Left renal pelvis (tissue), 4 donors: ENCODE data around the gene PDGFRB. TPM values are rescaled to one million over a fixed set of nuclear protein-coding genes. Genes with fewer than 3 reads are reported as not detected.
"Not testable (repeated sequence)": the region's sequence is repeated elsewhere in the genome, so short reads cannot be mapped to it uniquely, and the experiment has no call there.

Experiments used
- DNase-seq, 4 donors: peaks; one replicate each; pipeline ENCODE4 v3.0.0-alpha.2; 2013; ENCODE audit warnings: low read depth in 4 of 4, low spot score in 3 of 4
- polyA plus RNA-seq, 4 donors: library from polyadenylated mRNA; unstranded; fragments of 120-200 nt; gene quantifications; one replicate each; pipeline ENCODE4 v1.2.1, GENCODE V29; 2013; ENCODE audit not compliant: insufficient read length in 4 of 4

PDGFRB gene
- polyA plus RNA-seq, 4 donors = 133 to 196 (median 138) TPM

DNA sequence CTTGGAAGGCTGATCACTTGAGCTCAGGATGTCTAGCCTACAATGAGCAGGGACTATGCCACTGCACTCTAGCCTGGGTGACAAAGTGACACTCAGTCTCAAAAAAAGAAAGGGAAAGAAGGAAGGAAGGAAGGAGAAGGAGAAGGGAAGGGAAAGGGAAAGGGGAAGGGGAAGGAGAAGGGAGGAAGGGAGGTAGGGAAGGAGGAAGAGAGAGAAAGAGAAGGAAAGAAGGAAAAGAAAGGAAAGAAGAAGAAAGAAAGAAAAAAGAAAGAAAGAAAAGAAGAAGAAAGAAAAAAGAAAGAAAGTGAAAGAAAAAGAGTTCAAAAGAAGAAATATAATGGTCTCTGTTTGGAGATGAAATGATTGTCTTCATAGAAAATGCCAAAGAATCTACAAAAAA is 58.5 kb downstream of the PDGFRB start:
- DNase-seq = no peak

DNA sequence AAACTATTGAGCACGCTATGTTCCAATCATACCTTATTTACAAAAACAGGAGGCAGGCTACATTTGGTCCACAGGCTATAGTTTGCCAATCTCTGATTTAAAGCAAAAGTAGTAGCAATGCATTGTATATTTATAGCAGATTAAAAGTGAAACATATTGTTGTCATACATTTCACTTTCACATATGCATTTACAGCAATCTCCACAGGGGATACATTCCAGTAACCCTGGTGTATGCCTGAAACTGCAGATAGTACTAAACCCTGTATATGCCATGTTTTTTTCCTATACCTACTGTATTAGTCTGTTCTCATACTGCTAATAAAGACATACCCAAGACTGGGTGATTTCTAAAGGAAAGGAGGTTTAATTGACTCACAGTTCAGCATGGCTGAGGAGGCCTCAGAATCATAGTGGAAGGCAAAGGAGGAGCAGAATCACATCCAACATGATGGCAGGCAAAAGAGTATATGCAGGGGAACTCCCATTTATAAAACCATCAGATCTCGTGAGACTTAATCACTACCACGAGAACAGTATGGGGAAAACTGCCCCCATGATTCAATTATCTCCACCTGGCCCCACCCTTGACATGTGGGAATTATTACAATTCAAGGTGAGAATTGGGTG is 63.4 kb downstream of the PDGFRB start:
- no peak for DNase-seq

DNA sequence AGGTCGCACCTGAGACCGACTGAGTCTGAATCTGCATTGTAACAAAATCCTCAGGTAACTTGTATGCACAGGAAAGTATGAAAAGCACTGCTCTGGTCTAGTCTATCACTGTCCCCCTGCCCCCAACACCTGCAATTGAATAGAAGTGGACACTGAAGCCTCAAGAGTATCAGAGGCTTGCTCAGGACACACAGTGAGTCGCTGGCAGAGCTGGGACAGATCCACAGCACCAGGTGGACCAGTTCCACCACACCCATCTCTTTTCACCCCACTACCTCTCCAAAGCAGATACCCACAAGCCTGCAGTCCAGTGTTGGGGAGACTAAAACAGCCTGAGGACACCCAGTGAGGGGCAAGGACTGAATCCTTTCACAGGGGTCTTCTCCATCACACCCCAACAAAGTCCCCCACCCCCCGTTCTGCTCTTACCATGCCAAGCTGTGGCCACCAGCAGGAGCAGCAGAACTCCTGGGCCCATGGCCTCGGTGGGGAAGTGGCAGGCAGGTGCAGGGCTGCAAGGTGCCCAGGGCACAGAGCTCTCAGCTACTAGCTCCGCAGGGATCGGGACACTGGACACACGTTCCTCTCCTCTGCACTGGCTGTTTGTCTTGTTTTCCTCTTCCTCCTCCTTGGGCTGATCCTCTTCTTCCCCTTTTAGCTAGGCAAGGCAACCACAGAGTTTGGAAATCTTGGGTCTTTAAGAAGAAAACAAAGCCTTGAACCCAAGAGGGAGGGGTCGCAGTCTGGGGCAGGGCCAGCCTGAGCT is 69.5 kb downstream of the PDGFRB start, which contains the start of gene CSF1R:
TSS of gene CSF1R (minus strand) at position 605 of the 766 bp plus-strand sequence. CDS start at position 478, 127 bp downstream.
- DNase-seq = no peak

DNA sequence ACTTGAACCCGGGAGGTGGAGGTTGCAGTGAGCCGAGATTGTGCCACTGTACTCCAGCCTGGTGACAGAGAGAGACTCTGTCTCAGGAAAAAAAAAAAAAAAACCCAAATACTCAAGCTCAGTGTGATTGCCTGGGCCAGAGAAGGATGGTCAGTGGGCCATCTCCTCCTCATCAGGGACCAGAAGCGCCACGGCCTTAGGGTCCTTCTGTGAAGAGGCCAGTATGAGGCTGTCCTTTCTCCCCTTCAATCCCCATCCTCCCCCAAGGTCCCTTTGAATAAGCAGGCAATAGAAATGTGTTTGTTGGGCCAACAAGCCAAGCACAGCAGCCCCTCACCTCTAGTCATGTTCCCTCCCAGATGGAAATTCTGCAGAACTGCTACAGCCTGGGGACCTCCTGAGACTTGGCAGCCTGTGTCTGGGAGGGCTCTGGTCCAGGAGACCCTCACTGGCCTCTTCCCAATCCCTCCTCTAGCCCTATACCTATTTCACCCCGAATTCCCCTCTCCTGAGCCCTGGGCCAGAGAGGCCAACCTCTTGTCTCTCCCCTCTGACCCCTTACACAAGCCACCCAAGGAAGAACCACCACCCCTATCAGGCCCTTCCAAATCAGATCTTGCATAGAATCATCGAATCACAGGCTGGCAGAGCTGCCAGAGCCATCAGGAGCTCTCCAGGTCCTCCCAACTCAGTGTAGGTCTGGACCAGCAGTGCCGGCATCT is 70.3 kb downstream of the PDGFRB start:
- DNase-seq = no peak

DNA sequence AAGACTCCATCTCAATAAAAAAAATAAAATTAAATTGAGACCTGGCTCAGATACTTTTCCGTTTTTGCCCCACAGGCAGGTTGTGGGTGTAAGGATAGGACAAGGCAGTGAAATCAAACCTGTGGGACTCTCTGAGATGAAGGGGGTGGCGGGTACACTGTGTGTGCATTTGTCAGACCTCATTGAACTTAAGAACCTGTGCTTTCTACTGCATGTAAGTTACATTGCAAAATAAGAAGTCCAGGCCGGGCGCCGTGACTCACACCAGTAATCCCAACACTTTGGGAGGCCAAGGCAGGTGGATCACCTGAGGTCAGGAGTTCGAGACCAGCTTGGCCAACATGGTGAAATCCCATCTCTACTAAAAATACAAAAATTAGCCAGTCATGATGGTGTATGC is 70.9 kb downstream of the PDGFRB start:
- not testable (repeated sequence) for DNase-seq

DNA sequence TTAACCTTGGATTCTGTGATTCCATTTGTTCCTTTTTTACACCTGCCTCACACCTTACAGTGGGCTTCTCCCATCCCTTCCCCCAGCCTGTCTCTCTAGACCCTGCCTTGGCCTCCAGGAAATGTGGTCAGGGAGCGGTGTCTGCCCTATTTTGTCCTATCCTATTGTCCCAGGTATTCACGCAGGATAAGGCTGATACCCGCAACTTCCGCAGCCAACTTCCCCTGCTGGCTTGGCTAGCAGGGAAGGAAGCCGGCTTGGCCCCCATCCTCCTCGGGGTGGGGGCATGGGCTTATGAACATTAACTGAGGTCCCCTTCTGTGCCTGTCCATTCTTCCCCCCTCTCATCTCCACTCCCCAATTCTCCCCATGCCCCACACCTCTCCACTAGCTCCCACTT is 72.8 kb downstream of the PDGFRB start:
- no peak for DNase-seq

DNA sequence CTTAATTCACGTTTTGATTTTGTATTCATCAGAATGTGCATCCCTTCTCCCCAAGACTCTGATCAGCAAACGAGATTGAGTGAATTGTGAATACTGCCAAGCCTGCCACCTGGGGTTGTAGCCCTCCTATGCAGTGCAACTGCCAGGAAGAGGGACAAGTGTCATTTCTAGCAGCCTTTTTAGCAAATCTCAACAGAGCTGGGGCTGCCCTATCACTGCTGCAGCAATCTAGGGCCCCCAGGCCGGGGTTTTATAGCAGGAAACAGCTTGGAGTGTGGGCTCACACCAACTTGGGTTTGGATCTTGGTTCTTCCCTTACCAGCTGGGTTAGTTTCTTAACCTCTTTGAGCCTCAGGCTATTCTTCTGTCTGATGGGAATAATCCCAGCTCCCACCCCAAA is 73.3 kb downstream of the PDGFRB start:
- DNase-seq = no peak

DNA sequence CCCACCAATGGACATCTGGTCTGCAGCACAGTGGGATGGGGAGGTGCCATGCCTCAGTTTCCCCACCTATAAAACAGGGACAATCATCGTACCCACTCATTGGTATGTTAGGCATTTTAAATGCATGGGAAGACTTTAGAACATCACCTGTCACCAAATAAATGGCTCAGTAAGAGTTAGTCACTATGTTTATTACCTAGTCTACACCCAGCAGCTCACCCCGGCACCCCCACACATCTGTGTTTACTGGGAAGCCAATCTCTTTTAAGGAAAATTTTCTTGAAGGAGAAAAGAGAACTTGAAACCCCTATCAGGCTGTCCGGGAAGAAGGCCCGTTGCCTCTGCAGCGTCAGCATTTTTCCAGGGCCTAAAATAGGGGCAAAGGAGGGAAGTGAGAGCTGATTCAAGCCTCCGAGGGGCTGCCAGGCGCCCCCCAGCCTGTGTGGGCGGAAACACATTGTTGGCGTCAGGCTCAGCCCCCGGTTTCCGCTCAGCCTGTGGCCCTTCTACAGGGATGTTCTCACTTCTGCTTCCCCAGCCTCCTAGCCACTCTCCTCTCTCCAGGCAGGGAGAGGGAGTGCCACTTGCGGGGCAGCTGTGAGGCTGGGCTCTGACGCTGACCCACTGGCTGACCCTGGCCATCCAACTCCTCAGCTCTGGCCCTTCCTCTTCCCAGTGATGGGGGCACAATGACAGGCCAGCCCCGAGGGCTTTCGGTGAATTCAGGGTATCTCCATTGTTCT is 73.9 kb downstream of the PDGFRB start:
- DNase-seq = peak; percentile 8 to 27 (median 20)

DNA sequence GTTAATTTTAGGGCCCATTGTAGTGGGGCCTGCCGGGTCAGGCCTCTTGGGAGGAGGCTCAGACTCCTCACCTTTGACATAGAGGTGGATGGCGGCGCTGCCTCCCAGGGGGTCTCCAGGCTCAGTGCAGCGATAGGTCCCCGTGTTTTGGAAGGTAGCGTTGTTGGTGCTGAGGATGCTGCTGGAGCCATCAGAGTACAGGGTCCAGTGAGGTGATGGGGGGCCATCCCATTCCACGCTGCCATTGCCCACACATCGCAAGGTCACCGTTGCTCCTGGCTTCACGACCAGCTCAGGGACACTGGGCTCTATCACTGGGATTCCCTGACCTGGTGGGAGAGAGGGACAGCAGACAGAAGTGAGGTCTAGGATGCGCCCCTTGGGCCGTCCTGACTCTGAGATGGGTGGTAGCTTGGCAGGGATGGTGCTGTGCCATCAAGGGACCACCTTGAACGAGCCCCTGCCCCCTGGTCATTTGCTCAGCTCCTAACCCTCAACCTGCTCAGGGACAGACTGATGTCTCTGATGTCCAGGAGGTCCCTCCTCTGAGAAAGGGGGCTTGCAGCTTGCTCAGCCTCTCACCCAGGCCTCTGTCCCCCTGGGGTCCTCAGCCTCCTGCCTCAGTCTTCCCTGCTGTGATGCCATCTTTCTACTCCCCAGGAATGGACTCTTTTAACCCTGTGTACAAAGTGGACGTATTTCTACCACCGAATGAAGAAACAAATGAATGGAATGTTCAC is 74.8 kb downstream of the PDGFRB start:
- DNase-seq = no peak

DNA sequence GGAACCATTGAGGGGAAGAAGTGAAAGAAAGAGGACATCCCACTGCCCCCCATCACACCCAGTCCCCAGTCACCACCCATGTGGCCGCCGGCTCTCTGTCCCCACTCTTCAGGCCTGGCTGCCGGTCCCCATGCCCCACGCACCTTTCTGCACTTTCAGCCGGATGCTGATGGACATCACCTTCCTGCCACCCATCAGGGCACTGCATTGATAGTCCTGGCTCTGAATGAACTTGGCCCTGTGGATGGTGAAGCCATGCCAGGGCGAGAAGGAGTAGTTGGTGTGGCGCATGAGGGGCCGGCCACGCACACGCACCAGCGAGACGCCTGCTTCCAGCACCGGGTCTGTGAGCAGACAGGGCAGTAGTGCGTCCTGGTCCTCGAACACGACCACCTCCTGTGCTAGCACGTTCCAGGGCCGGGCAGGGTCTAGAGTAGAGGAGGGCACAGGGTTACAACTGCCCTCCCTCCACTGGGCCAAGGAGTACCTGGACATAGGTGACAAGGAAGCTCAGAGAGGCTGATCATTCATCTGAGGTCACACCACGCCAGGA is 75.7 kb downstream of the PDGFRB start:
- DNase-seq = no peak

DNA sequence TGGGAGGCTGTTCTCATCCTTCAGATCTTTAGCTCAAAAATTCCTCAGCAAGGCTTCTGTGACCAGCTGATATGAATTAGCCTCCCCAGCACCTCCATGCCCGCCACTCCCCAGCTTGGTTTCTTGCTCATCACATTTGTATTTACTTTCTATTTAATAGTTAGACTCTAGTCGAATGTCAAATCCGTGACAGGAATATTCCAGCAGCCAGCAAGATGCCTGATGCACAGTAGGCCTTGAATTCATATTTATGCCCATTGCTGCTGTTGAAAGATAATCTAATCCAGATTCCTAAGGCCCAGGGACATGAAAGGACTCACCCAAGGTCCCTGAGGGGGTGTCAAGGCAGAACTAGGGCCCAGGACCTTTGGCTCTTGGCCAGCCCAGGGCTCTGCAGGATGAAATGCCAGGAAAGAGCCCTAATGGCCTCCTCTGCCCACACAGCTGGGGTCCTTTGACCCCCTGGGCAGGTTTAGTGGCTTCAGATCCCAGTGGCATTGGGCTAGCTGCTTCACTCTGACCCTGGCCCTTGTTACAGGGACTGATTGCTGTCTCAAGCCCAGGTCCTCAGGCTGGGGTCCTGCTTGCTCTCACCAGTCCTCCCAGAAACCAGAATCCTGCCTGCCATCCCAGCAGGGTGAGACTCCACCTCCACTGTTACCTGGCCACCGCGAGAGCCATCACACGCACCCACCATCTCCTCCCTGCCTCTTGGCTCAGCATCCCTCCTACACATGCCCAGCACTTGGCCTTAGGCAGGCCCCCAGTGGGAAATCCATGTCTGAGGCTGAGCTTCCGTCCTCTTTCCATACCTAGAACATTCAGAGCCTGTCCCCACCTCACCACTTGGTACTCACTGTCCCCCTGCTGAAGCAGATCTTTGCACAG is 76.6 kb downstream of the PDGFRB start:
- DNase-seq = no peak

DNA sequence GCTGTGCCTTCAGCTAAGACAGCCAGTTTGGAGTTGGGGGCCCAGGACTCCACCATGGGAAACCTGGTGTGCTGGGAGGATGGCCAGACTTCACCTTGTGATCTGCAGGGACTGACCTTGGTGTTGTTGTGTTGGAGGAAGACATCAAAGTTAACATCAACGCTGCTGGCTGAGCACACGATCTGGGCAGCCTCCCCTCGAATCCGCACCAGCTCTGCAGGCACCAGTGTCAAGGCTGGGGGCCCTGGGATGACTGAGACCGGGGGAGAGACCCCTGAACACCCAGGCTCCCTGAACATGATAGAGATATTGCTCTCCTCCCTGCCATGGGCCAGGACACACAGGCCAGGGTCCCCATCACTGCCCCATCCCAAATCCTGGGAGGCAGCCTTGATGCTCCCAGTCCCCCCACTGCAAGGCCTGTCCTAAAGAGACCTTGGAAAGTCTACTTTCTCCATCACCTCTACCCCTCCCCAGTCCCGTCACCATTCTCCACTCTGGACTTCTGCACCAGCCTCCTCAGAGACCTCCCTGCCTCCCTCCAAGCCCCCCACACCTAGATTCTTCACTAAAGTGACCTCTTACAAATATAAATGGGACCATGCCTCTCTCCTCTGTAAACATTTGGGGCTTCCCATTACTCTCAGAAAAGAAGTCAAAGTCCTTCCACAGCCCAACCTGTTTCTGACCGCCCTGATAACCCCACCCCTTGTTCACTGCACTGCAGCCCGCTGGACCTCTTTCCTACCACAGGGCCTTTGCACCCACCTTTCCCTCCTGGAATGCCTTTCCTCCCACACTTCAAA is 77.4 kb downstream of the PDGFRB start:
- no peak for DNase-seq

DNA sequence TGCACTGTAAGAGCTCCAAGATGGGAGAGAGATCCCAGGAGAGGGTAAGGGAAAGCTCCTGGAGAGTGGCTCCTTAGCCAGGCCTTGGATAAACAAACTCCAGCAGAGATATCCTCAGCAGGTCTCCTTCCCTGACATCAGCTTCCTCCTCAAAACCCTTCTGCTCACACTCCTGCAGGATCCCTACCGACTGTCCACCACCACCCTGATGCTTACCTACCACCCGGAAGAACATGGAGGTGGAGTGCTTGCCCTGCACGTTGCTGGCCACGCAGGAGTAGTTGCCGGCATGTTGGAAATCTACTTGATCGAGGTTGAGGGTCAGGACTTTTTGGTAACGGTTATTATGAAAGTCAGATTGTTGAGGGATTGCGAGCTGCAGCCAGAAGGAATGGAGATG is 78.6 kb downstream of the PDGFRB start:
- no peak for DNase-seq

DNA sequence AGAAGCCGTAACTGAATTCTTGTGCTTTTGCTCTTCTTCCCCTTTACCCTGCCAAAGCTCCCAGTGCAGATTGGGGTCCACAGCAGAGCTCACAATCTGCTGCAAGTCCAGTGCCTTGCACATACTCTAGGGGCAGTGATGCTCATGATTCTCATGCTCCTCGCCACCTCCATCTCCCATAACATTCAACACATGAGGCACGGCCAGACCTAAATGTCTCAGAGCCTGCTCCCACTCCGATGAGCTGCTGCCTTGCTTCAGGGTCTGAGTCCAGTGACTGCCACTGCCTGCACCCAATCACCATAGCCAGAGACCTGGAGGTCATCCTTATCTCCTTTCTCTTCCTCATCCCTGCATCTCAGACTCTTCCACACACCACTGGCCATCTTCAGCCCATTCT is 79.8 kb downstream of the PDGFRB start:
- DNase-seq = no peak

DNA sequence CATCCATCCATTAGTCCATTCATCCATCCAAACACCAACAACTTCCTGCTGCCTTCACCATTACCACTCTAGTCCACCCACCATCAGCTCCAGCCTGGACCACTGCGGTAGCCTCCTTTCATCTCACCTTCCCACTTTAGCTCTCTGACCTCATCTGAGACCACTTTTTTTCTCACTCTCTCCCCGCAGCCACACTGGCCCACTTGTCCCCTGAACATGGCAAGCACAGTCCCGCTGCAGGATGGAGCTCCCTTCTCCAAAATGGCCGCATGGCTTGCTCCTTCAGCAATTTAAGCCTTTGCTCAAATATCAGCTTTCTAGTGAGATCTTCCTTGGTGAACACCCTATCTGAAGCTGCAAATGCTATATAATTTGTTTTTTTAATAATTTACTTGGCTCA is 80.4 kb downstream of the PDGFRB start:
- DNase-seq = no peak

DNA sequence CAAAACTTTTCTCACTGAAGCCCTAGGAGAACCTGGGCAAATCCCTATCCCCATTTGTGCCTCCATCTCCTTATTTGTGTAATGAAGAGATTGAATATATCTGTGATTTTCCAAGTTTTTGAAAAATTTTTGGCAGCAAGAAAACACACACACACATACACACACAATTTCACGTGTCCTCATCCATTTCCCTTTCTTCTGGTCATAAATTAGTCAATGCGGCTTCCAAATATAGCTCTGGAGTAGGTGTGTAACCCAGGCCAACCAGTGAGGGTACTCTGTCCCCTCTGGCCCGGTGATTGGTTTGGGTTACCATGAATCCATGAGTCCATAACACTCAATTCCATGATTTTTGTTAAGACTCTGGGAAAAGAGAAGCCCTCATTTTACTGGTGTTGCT is 82.0 kb downstream of the PDGFRB start:
- no peak for DNase-seq

DNA sequence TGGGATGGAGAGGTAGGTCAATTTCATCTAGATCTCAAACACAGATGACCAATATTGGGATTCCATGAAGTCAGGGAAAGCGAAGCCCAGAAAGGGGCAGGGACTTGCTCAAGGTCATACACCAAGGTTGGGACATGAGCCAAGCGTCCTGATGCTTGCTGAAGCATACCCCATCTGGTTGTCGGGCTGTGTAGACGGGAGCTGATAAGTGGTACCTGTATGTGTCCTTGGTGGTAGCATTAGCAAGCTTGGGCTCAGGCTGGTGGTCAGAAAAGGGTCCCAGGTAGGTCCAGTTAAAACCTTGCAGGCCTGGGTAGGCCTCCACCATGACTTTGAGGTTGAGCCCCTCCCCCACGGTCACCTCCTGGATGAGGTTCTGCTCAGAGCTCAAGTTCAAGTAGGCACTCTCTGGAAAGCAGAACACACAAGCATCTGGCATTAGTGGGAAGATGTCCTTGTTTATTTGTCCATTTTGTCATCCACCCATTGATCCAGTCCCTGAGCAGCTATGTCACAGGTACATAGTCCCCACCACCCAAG is 82.5 kb downstream of the PDGFRB start:
- no peak for DNase-seq

DNA sequence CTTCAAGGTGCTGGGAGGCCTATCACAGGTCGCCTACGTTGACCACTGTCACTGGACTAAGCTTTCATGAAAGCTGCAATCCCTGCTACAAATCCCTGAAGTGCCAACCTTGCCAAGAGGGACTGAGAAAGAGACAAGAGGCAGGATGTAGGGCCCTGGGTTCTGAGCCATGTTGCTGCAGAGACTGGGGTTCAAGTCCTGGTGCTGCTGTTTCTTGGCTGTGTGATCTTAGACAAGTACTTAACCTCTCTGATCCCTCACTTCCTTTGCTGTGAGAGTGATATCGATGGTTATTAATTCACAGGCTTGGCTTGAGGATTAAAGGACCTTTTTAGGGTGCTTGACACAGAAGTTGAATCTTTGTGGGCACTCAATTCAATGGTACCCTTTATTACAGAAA is 84.8 kb downstream of the PDGFRB start:
- no peak for DNase-seq
